Panc1 (cell line): Measurements from ENCODE around the gene GP2.

Source experiments
- CTCF ChIP-seq: fragments of 450-650 bp; IDR thresholded peaks from 2 replicates; pipeline ENCODE4 v1.5.1; 2017; ENCODE audit warnings: mild to moderate bottlenecking
- POLR2AphosphoS5 ChIP-seq: IDR thresholded peaks from 2 replicates; pipeline ENCODE4 v1.6.1; 2012; ENCODE audit warnings: mild to moderate bottlenecking, low read depth, low read length, moderate library complexity
- REST ChIP-seq, 2 experiments: IDR thresholded peaks; 2 replicates each; pipeline ENCODE4 v1.6.1; 2011 to 2012; ENCODE audit warnings: low read depth in 2 of 2, control low read depth in 1 of 2, low read length in 1 of 2, mild to moderate bottlenecking in 1 of 2, moderate library complexity in 1 of 2; ENCODE audit not compliant: insufficient read depth in 1 of 2
- SIN3A ChIP-seq: IDR thresholded peaks from 2 replicates; pipeline ENCODE4 v1.6.1; 2012; ENCODE audit warnings: low read depth, mild to moderate bottlenecking, low read length, moderate library complexity, borderline replicate concordance; ENCODE audit not compliant: insufficient read depth
- TCF7L2 ChIP-seq: IDR thresholded peaks from 2 replicates; pipeline ENCODE4 v1.6.1; 2011; ENCODE audit warnings: mild to moderate bottlenecking, low read depth, low read length, inconsistent platforms

GRCh38 chr16:20333120-20333519 is 5.8 kb upstream of the GP2 start:
- TF ChIP-seq POLR2AphosphoS5: no peak
- TF ChIP-seq CTCF: no peak
- no peak for TF ChIP-seq REST (IDR thresholded peaks at IDR 0.05; ENCODE audit: insufficient read depth in 1 of 2, low read depth in 2 of 2, low read length in 1 of 2)
- no peak for TF ChIP-seq TCF7L2
- no peak for TF ChIP-seq SIN3A
